ENCODE results near the gene DUSP9.
"Not testable (repeated sequence)": the region's sequence is repeated elsewhere in the genome, so short reads cannot be mapped to it uniquely, and the experiment has no call there.

The DUSP9 gene

GRCh38 chrX:153691032-153691827 is 44.2 kb downstream of the DUSP9 start:
- not testable (repeated sequence) for DNase-seq (ENCODE audit: low read depth in 2 of 2)

GRCh38 chrX:153692003-153692402 is 45.0 kb downstream of the DUSP9 start:
- DNase-seq (ENCODE audit: low read depth in 2 of 2) = no peak

- no peak for DNase-seq (ENCODE audit: low read depth in 2 of 2)
These were observed 45.7 kb downstream of the DUSP9 start for GRCh38 chrX:153692611-153693156.

- DNase-seq (ENCODE audit: low read depth in 2 of 2) = no peak
These were observed 46.4 kb downstream of the DUSP9 start for GRCh38 chrX:153693216-153694086.

- DNase-seq (ENCODE audit: low read depth in 2 of 2) = not testable (repeated sequence)
These were observed 47.3 kb downstream of the DUSP9 start for GRCh38 chrX:153694256-153694655.

- DNase-seq (ENCODE audit: low read depth in 2 of 2) = no peak
These were observed 47.8 kb downstream of the DUSP9 start for GRCh38 chrX:153694687-153695270.

- DNase-seq (ENCODE audit: low read depth in 2 of 2) = no peak
These were observed 49.1 kb downstream of the DUSP9 start for GRCh38 chrX:153696100-153696499.

GRCh38 chrX:153696538-153696937 is 49.5 kb downstream of the DUSP9 start:
- not testable (repeated sequence) for DNase-seq (ENCODE audit: low read depth in 2 of 2)

- not testable (repeated sequence) for DNase-seq (ENCODE audit: low read depth in 2 of 2)
These were observed 50.2 kb downstream of the DUSP9 start for GRCh38 chrX:153696986-153697722.

GRCh38 chrX:153697924-153698865 is 51.2 kb downstream of the DUSP9 start:
- no peak for DNase-seq (ENCODE audit: low read depth in 2 of 2)

GRCh38 chrX:153699210-153699783 is 52.3 kb downstream of the DUSP9 start:
- not testable (repeated sequence) for DNase-seq (ENCODE audit: low read depth in 2 of 2)

- not testable (repeated sequence) for DNase-seq (ENCODE audit: low read depth in 2 of 2)
These were observed 52.9 kb downstream of the DUSP9 start for GRCh38 chrX:153699784-153700371.

GRCh38 chrX:153700376-153700945 is 53.5 kb downstream of the DUSP9 start:
- no peak for DNase-seq (ENCODE audit: low read depth in 2 of 2)
